Measurements from ENCODE around the gene EHD4.

Gene EHD4

DNA sequence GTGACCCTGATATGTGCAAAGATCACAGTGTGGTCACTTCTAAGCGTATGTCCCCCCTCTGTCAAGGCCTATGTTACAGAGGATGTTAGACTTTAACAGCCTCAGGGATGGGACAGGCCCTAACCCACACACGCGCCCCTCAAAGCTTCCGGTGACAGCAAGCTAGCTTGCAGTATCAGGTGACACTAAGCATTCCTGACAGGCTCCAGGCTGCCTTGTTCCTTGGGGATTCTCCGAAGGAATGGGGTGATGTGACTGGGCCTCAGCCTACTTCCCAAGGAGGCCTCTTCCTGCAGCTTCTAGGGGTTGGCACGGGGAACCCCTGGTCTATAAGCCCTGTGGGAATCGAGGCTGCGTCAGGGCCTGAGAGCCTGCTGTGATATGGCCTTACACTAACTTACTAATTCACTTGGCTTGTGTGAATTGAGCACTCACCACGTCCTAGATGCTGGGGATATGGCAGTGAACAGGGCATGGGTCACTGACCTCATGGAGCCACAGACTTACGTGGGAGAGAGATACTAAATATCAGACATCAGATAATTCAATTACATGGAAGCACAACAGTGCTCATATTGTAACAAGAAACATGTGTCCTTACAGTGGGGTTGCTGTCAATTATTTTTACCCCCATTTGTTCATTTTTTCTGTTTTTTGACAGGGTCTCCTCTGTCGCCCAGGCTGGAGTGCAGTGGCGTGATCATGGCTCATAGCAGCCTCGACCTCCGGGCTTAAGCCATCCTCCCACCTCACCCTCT, 67.1 kb downstream of the EHD4 start:
- in situ Hi-C loops (cut with HindIII; ENCODE audit: low pct_unique_long_range_greater_than_20kb, low sequenced_read_pairs), result no loop called here
- no peak for DNase-seq (ENCODE audit: low read depth in 1 of 2, low spot score in 1 of 2)
- TF ChIP-seq JUND (IDR thresholded peaks at IDR 0.05; ENCODE audit: low read depth), result no peak

DNA sequence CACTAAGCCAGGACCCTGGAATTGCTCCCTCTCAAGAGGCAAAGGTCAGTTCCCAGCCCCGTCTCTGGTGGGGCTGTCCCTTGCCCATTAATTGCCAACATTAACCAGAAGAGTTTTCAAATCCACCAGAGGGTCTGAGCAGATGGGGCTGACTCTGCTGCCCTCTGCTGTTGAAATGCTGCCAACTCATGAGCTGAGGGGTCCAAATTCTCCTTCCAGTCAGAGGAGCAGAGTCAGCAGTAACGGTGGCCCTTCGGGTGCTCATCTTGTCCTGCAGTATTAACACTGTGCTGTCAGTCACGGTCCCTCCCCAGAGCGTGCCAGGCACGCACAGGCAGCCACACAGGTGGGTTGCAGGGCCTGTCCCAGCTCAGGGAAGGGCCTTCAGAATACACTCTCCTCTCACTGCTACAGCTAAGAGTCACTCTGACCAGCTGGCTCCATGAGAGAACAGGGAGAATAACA, 67.8 kb downstream of the EHD4 start:
- no peak for TF ChIP-seq JUND (IDR thresholded peaks at IDR 0.05; ENCODE audit: low read depth)
- peak; percentile 75 to 77 for DNase-seq (ENCODE audit: low read depth in 1 of 2, low spot score in 1 of 2)
- in situ Hi-C loops (cut with HindIII; ENCODE audit: low pct_unique_long_range_greater_than_20kb, low sequenced_read_pairs), result no loop called here

DNA sequence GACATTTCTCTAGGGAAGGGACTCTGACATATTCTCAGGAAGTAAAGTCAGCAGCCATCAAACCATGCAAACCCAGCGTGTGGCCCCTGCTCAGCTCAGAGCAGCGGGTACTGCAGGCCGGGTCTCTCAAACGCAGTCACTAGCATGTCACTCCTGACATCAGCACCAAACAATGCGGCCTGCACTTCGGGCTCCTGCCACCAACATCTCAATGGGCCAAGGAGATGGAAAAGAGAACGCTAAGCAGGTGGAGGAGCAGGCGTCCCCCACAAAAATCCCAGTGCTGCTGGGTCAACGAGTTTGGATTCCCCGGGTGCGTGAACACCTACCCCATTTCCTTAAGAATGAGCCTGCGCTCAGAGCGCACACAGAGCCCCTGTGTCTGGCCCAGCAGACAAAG, 68.6 kb downstream of the EHD4 start:
- in situ Hi-C loops (cut with HindIII; ENCODE audit: low pct_unique_long_range_greater_than_20kb, low sequenced_read_pairs), result no loop called here
- no peak for DNase-seq (ENCODE audit: low read depth in 1 of 2, low spot score in 1 of 2)
- TF ChIP-seq JUND (IDR thresholded peaks at IDR 0.05; ENCODE audit: low read depth), result no peak

DNA sequence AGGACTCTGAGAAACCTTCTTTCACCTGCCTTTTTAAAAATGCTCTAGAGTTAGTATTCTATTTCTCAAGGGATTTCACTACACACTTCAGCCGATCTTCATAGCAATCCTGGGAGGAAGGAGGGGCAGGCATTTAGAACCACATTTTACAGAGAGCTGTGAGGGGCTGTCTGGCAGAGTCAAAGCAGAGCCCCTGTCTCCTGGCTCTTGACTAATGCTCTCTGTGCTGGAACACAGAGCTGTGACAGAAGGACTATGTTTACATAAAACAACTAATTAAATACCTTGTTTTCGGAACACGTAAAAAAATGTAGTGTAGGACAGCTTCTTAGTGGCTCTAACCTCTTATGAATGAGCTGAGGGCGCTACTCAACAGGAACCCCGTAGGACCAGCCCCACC, 70.9 kb downstream of the EHD4 start:
- TF ChIP-seq JUND (IDR thresholded peaks at IDR 0.05; ENCODE audit: low read depth), result no peak
- in situ Hi-C loops (cut with HindIII; ENCODE audit: low pct_unique_long_range_greater_than_20kb, low sequenced_read_pairs), result no loop called here
- DNase-seq (ENCODE audit: low read depth in 1 of 2, low spot score in 1 of 2), result no peak

DNA sequence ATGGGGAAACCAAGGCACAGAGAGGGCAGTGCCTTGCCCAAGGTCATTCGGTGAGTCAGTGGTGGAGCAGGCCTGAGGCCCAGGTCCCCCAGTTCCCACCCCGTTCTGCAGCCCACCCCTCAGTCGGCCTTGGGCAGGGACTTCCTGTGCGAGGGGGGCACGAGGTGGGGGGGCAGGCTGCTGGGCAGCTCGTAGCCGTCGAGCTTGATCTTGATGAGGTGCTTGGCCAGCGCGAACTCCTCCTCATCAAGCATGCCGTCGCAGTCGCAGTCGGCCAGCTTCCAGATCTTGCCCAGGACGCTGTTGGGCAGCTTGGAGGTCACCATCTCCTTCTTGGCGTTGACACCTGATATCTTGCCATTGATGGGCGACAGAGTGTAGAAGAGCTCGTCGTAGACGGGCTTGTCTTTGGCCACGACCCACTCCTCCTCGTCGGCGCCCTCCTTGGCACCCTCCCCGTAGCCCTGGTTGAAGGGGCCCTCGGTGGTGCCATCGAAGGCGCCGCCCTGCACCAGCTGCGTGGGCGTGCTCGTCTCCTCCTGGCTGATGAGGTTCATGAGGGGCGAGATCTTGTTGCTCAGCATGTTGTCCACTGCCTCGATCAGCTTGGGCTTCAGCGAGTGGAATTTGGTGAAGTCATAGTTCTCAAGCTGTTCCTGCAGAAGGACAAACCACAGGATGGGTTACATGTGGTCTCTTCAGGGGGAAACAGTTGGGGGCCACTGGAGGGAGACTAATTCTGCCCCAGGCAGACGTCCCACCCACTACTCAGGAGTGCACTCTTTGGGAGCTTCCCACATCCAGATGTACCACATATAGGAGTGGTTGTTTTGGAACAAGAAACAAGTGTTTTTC, 71.6 kb downstream of the EHD4 start:
- DNase-seq (ENCODE audit: low read depth in 1 of 2, low spot score in 1 of 2), result no peak
- TF ChIP-seq JUND (IDR thresholded peaks at IDR 0.05; ENCODE audit: low read depth), result no peak
- in situ Hi-C loops (cut with HindIII; ENCODE audit: low pct_unique_long_range_greater_than_20kb, low sequenced_read_pairs), result no loop called here

DNA sequence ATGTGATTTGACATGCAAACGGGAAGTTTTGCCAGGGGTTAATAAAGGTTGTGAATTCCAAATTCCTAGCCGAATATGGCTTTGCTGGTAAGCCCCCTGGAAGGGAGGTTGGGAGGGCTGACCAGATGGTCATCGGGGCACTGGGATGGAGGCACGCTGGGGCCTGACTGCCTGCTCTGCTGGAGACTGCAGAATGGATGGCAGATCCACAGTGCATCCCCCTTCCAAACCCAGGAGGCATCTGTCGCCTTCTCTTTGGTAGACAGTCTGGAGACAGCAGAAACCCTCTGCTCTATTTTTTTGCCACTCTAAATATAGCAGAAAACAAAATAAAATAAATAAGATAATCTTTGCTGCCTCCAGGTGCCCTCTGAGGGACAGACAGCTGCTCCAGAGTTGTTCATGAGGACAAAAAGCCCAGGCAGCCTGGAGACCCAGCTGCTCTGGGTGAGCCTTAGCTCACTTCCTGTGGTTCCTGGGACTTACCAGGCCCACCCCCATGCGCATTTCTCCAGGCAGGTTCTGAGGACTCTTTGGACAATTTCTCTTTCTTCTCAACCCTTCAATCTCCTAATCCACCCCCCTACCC, 72.4 kb downstream of the EHD4 start:
- no peak for DNase-seq (ENCODE audit: low read depth in 1 of 2, low spot score in 1 of 2)
- TF ChIP-seq JUND (IDR thresholded peaks at IDR 0.05; ENCODE audit: low read depth), result no peak
- in situ Hi-C loops (cut with HindIII; ENCODE audit: low pct_unique_long_range_greater_than_20kb, low sequenced_read_pairs), result no loop called here

DNA sequence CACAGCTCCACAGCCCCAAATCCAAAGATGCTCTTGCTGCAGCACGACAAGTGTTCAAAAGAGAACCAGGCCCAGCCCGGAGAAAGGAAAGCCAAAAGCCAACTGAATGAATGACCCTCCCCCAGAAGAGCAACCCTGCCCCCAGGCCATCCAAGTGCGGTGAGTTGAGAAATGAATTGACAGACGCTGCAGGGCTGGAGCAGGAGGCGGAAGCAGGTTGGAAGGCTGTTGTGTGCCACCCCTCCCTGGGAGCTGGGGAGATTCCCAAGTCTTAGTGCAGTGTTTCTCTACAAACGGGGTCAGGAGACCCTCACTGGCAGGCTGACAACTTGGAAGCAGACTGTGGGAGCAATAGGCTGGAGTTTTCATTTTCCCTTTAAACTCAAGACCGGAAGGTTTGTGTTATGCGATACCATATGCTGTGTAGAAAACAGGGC, 75.0 kb downstream of the EHD4 start:
- no peak for TF ChIP-seq JUND (IDR thresholded peaks at IDR 0.05; ENCODE audit: low read depth)
- no peak for DNase-seq (ENCODE audit: low read depth in 1 of 2, low spot score in 1 of 2)
- in situ Hi-C loops (cut with HindIII; ENCODE audit: low pct_unique_long_range_greater_than_20kb, low sequenced_read_pairs), result no loop called here

DNA sequence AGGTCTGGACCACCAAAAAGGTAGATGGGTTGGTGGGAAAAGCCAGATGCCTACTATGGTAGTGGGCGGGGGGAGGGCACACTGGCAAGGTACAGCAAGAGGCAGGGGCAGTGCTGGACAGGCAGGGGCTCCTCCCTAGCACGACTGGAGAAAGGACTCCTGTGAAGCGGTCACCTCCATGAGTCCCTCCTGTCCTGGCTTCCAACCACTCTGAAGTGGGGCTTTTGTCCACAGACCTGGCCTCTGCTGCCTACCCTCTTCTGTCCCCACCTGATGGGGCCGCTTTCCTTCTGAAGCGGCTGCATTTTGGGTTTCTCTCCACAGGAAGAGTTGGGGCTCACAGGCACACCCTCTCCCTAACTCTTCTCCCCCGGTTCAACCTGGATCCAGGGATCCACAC, 75.8 kb downstream of the EHD4 start:
- in situ Hi-C loops (cut with HindIII; ENCODE audit: low pct_unique_long_range_greater_than_20kb, low sequenced_read_pairs), result no loop called here
- DNase-seq (ENCODE audit: low read depth in 1 of 2, low spot score in 1 of 2), result no peak
- TF ChIP-seq JUND (IDR thresholded peaks at IDR 0.05; ENCODE audit: low read depth), result no peak

DNA sequence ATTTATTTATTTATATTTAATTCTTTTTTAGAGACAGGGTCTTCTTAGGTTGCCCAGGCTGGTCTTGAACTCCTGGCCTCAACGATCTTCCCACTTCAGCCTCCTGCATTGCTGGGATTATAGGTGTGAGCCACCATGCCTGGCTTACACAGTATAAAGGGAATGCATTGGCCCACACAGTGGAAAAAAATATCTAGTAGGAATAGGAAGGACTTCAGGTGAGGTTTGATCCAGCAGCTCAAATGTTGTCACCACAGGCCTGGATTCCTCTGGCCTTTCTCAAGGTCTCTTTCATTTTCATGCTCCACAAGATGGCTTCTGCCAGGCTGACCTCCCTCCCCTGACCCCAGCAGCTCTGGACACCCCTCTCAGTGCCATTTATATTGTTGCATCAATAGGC, 76.4 kb downstream of the EHD4 start:
- no peak for TF ChIP-seq JUND (IDR thresholded peaks at IDR 0.05; ENCODE audit: low read depth)
- in situ Hi-C loops (cut with HindIII; ENCODE audit: low pct_unique_long_range_greater_than_20kb, low sequenced_read_pairs), result no loop called here
- DNase-seq (ENCODE audit: low read depth in 1 of 2, low spot score in 1 of 2), result no peak

DNA sequence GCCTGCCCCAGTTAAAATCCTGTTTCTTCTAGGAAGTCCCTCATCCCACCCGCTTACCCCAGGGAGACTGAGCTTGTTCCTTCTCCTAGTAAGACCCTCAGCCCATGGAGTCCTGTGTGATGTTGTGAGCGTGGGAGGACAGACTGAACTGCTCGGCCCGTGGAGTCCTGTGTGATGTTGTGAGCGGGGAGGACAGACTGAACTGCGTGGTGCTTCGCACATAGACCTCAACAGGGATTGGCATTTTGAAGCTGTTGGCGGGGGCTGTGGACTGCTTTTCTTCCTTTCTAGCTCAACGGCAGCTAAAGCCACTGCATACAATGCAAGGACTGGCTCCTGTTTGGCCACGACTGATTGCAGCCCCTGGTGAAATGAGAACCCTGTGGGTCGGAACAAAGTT, 76.9 kb downstream of the EHD4 start:
- in situ Hi-C loops (cut with HindIII; ENCODE audit: low pct_unique_long_range_greater_than_20kb, low sequenced_read_pairs), result no loop called here
- TF ChIP-seq JUND (IDR thresholded peaks at IDR 0.05; ENCODE audit: low read depth), result no peak
- DNase-seq (ENCODE audit: low read depth in 1 of 2, low spot score in 1 of 2), result no peak

DNA sequence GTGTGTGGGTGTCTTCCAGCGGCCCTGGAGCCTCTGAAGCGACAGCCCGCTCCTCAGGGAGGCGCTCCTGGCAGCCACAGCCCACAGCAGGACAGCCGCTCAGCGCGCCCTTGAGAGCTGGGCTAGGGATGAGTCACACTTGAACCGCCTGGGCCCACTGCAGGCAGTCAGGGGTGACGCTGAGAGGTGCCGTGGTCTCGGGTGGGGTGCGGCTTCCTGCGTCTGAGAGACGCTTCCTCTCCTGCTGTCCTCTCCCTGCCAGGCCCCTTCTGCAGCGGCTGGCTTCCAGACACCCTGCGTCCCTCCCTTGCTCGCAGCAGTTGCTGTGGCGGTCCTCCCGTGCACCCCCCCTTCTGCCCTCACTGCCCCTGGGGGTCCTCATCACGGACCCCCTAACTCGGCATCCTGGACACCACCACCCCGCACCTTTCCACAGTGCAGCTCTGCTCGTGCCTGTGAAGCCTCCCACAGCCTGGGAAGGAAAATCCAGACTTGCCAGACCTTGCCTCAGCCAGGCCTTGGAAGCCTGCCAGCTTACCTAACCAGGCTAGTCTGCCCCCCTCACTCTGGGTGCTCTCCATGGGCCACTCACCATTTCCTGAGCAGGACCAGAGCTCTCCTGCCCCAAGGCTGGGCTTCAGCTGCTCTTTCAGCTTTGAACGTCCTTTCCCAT, 77.4 kb downstream of the EHD4 start:
- DNase-seq (ENCODE audit: low read depth in 1 of 2, low spot score in 1 of 2), result peak; percentile 53 to 65
- in situ Hi-C loops (cut with HindIII; ENCODE audit: low pct_unique_long_range_greater_than_20kb, low sequenced_read_pairs), result no loop called here

DNA sequence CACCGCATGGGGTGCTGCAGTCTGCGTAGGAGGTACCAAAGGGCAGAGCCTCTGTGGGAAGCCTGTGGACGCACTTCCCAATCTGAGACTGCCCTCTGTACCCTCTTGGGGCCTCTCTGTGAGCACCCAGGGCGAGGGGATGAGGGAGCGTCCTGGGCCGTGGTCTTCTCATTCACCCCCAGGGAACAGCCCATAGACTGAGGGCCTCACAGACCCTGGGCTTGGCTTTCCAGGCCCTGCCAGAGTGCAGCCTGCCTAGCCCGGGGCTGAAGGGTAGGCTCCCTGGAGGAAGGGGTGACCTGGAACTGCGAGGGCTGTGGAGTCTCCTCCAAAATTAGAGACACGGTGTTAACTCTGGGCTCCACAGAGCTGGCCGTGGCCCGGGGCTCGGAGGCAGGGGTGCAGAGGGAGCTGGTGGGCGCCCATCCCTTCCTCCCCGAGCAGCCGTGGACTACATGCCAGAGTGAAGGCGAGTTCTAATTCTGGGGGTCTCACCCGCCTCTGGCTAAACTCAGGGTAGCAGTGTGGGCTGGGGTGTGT, 78.0 kb downstream of the EHD4 start:
- DNase-seq (ENCODE audit: low read depth in 1 of 2, low spot score in 1 of 2), result no peak
- TF ChIP-seq JUND (IDR thresholded peaks at IDR 0.05; ENCODE audit: low read depth), result no peak
- in situ Hi-C loops (cut with HindIII; ENCODE audit: low pct_unique_long_range_greater_than_20kb, low sequenced_read_pairs), result no loop called here

More for the DNA sequence above, 77.4 kb downstream of the EHD4 start:
- no peak for TF ChIP-seq JUND (IDR thresholded peaks at IDR 0.05; ENCODE audit: low read depth)

All from T47D (cell line).